GM18519 (cell line): ENCODE measurements around the gene B4GALT3.

ENCODE experiments used
- ATAC-seq: cut with Tn5 transposase; IDR thresholded peaks from one replicate; pipeline ENCODE4 v1.9.1; 2021; ENCODE audit warnings: mild to moderate bottlenecking, moderate library complexity; ENCODE audit not compliant: unreplicated experiment, low FRiP score

The B4GALT3 gene

GRCh38 chr1:161131523-161132409 lies 45.5 kb downstream of the B4GALT3 start:
- no peak for ATAC-seq

DNA sequence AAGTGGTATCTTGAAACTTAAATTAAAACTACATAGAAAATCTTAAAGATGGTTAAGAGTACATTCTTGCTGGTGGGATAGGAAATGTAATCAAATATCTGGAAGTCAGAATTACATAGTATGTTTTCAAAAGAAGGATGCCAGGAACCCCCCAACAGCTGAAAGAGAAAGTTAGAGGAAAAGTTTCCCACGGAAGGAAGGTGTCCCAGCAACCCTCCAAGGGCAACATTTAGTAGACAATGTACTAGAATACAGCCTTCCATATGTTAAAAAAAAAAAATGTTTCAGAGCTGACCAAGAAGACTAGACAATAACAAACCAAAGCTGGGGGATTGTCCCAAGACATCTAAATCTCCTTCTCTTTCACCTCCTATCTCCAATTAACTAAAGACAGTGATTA lies 47.0 kb downstream of the B4GALT3 start:
- ATAC-seq, result no peak

- ATAC-seq, result no peak
Observed at GRCh38 chr1:161128591-161129420, 48.5 kb downstream of the B4GALT3 start.

GRCh38 chr1:161127649-161128048 lies 49.7 kb downstream of the B4GALT3 start:
- no peak for ATAC-seq

DNA sequence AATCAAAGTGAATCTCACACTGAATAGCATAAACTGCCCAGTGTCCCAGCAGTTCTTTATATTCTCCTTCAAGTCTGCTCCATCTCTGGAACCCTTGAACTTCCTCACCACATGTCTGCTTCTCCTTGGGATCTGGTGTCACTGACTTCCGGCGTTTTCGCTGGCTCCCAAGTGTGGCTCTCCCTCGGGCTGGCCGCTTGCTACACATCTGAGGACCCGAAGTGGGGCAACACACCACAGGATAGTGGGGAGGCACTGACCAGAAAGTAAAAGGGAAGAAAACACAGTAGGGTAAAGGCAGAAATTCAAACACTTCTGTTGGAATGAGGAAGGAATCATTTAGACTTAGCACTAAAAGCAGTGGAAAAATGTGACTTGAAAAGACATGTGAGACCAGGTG lies 54.3 kb downstream of the B4GALT3 start:
- no peak for ATAC-seq

- no peak for ATAC-seq
Observed at GRCh38 chr1:161121834-161122233, 55.5 kb downstream of the B4GALT3 start.
